ENCODE measurements around the gene MPZL1.
"Not testable (repeated sequence)": the region's sequence is repeated elsewhere in the genome, so short reads cannot be mapped to it uniquely, and the experiment has no call there.

The MPZL1 gene

DNA sequence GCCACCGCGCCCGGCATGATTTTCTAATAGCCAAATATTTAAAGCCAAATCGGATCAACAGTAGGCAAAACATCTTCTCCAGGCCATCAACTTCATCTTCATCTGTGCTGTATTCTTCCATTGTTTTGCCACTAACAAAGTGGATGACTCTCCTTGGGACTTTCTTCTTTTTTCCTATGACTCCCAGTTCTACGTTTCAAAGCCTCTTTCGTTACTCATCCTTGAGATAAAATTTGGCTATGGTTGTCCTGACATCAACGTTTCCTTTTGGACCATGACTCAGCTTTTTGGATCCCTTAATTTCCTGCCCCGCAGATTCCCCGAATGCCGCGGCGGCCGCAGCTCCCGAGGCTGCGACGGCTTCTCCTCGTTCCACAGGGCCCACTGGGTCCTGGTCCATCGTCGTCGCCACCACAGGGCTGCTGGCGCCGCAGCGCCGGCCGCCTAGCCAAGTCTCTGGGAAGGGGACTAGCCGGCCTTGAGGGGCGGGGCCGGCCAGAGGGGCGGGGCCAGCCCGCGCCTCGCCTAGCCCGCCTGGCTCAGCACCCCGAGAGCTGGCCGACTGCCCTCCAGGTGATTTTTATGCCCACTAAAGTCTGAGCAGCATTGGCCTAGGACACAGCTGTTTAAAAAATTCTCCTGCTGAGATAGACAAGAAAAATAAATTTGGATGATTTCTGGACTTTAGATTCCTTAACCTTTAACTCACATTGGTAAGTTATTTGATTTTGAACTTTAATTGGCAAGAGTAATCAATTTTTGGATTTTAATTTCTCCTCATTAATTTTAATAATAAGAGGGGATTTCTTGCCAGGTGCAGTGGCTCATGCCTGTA lies 98.3 kb downstream of the MPZL1 start:
- no peak for DNase-seq

DNA sequence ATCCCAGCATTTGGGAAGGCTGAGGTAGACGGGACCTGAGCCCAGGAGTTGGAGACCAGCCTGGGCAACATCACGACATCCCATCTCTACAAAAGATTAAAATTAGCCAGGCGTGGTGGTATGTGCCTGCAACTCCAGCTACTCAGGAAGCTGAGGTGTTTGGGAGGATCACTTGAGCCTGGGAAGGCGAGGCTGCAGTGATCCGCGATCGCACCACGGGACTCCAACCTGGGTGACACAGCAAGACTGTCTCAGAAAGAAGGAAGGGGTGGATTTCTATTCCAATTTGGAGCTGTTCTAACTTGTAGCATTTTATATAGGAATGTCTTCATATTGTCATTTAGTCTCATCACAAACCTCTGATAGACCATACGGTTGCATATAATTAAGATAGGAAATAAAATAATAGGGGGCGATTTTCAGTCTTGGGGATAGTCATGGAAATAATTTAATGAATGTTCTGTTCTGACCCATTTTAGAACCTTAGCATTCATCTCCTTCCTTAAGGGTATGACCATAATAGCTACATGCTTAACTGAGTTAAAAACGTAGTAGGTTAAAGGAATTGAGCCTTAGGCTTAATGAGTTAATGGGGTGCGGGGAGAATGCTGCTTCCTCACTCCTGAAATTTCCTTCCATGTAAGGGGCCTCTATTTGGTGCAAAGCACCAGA lies 99.0 kb downstream of the MPZL1 start:
- DNase-seq: no peak

DNA sequence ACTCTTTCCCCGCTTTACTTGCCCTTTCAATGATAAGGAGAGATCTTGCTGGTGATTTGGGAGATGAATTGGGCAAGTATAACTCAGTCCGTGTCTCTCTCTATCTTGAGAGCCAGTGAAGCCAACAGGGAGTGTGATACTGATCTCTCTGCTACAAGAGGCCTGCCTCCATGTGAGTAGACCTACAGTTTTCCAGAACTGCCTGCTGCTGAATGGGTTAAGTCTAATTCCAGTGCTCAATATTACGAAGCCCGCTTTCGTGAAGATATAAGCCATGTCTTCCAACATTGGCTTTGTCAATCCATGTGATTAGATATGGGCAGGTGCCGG lies 99.5 kb downstream of the MPZL1 start:
- no peak for DNase-seq

DNA sequence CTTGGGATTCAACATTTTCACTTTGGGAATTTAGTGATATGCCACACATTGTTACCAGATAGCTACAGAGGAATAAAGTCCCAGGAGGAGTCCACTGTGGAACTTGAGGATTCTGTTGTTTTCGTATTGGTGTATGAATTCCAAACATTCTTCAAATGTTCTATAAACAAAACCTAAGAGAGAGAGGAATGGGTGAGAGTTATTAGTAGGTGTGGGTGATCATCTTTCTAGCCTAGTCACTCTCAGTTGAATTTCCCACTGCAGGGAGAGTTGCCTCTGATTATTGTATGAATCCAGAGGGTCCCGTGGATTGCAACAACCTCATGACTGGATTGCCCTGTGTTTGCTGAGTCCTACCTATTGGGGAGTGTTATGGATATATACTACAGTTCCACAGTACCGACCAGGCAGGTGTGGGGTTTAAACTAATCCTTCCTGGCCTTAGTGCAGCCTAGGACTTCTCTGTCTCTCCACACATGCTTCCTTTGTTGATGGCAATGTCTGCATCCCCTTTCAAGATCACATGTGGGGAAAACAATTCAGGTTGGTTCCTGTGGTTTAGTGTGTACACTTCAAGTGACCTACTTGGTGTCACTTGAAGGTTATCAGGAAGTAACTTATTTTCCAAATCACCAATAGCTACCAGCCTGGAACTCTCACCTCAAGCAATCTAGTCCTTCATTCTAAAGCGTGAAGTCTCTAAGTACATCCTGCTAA lies 100.3 kb downstream of the MPZL1 start:
- DNase-seq: no peak

DNA sequence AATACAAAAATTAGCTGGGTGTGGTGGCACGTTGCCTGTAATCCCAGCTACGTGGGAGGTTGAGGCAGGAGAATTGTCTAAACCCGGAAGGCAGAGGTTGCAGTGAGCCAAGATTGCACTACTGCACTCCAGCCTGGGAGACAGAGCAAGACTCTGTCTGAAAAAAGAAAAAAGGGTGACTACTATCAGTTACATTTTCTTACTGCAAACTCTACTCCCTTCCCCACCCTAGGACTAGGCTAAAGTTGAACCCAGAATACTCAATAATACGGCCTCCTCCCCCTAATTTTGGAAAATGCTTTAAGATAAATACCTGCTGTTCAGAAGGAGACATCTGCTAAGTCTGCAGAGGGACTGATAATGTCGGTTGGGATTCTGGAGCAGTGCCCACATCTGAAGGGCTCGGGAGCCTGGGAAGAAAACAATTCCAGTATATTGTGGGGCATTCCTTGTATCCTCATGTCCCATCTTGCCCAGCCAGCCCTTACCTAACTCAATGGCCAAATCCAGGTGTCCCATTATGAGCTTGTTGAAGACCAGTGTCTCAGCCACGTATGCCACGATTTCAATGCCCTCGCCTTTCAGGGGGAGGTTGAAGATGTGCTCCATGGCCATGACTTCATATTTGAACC lies 102.5 kb downstream of the MPZL1 start:
- DNase-seq: no peak

DNA sequence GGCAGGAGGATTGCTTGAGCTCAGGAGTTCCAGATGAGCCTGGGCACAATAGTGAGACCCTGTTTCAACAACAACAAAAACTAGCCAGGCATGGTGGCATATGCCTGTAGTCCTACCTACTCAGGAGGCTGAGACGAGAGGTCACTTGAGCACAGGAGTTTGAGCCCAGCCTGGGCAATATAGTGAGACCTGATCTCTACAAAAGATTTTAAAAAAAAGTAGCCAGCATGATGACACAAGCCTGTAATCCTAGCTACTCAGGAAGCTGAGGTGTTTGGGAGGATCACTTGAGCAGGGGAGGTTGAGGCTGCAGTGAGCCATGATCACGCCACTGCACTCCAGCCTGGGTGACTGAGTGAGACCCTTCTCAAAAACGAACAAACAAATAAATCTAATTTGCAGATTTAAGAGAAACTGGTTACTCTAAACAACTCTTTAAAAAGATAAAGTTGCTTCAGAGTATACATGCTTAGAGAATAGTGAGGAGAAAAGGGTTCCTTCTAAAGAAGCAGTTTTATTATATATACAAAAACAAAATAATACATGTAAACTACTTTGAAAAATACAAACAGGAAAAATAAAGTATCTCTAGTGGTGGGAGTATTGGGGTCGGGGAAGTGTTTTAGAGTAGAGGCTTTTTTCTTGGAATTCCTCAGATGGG lies 103.8 kb downstream of the MPZL1 start:
- DNase-seq: no peak

GRCh38 chr1:167826127-167826526 lies 104.3 kb downstream of the MPZL1 start:
- DNase-seq: no peak

DNA sequence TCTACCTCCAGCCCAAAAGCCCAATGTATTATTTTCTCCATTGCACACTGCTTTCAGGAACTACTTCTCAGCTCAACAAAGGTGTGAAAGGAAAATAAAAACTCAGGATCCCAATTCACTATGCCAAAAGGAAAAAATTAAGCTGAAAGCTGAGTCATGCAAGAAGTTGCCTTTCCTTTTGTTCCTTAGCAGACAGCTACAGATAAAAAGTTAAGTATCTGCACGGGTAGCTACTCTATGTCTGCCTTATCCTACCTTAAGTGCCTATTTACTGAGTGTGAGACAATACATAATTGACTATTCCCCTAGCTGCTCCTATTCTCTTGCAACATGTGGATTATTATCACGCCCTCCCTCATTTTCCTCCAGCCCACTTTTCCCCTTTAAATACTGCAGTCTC lies 108.1 kb downstream of the MPZL1 start:
- DNase-seq: no peak

- DNase-seq: not testable (repeated sequence)
Observed at GRCh38 chr1:167830668-167831067, 108.9 kb downstream of the MPZL1 start.

GRCh38 chr1:167832693-167833092 lies 110.9 kb downstream of the MPZL1 start:
- no peak for DNase-seq

- DNase-seq: no peak
Observed at GRCh38 chr1:167833904-167834303, 112.1 kb downstream of the MPZL1 start.

- no peak for DNase-seq
Observed at GRCh38 chr1:167836197-167836596, 114.4 kb downstream of the MPZL1 start.

DNA sequence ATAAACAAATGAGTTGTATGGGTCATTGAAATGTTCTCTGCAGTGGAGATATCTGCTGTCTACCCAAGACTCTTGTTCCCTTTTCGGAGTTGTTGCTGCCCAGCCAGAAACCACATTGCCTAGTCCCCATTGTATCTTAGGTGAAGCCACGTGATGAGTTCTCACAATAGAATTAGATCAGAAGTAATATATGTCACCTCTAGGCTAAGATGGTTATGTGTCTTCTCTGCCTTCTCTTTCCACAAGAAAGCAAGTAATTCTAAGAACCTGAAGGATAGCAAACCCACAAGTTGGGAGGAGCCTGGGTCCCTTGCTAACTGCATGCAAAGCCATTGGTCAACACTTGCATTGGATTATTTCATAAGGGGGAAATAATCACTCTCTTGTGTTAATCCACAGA lies 115.5 kb downstream of the MPZL1 start:
- DNase-seq: no peak

DNA sequence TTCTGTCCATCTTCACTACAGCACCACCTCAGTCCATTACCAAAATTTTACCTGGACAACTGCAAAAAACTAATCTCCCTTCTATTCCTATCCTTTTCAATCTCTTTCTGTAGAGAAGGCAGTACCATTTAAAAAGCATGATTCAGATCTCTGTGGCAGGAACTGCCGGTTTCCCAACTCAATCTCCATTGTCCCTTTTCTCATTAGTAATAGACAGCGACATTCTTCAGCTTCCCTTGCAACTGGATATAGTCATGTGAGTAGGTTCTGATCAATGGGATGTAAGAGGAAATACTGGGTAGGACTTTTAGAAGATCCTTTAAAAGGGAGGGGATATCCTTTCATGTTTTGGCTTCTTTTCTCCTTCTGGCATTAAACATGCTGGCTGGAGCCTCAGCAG lies 117.2 kb downstream of the MPZL1 start:
- DNase-seq: no peak
